AG08395 (cell line): ENCODE measurements around the gene ADNP.
"Not testable (repeated sequence)": the region's sequence is repeated elsewhere in the genome, so short reads cannot be mapped to it uniquely, and the experiment has no call there.

ENCODE experiments used
- DNase-seq: peaks from one replicate; pipeline ENCODE4 v3.0.0; 2012; ENCODE audit warnings: mixed read lengths, low spot score

ADNP gene

DNA sequence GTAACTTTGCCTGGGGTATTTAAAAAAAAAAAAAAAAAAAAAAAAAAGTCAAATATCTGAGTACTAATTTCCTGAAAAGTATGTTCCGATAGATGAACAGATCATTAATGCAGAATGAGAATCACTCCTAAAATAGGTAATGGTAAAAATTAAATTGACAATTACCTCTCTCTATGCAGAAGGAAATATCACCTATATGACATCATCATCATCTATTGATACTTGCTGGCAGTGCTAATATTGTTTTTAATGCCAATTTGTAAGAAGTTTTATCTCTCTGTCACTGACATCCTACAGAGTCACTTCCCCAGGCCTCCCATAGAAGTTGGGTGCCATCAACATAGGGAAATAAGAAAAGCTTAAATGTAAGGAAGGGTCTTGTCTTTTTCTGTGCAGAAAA, 29.9 kb downstream of the ADNP start:
- no peak for DNase-seq

GRCh38 chr20:50900261-50900660, 31.0 kb downstream of the ADNP start:
- DNase-seq, result no peak

GRCh38 chr20:50898475-50898874, 32.8 kb downstream of the ADNP start:
- DNase-seq, result no peak

DNA sequence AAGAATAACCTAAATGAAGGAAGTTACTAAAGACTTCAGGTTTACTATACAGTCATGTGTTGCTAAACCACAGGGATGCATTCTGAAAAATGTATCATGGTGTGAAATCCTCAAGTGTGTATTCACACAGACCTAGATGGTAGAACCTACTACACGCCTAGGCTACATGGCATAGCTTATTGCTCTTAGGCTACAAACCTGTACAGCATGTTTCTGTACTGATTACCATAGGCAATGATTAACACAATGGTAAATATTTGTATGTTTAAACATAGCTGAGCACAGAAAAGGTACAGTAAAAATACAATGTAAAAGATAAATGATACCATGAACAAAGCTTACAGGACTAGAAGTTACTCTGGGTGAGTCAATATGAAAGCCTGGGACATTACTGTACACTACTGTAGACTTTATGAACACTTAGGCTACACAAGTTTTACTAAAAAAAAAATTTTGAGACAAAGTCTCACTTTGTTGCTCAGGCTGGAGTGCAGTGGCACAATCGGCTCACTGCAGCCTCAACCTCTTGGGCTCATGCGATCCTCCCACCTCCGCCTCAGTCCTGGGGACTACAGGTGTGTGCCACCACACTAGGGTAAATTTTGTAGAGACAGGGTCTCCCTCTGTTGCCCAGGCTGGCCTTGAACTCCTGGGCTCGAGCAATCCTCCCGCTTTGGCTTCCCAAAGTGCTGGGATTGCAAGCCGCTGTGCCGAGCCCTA, 36.0 kb downstream of the ADNP start:
- no peak for DNase-seq

DNA sequence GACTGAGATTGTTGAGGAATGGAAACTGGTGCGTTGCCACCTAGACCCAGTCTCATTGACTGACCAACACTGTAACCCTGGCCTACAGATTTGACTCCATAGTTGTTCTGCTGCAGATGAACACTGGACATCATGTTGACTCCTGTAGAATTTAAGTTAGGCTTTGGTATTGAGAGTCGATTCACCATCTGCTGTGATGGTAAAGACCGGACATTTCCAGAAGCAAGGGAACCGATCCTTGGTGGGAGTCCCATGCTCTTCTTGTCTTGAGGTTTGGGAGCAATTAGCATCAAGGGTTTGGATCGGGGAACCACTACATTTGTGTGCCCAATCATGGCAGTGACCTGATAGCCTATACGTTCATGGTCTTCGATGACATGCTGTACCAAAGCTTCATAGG, 37.6 kb downstream of the ADNP start:
- DNase-seq, result no peak

DNA sequence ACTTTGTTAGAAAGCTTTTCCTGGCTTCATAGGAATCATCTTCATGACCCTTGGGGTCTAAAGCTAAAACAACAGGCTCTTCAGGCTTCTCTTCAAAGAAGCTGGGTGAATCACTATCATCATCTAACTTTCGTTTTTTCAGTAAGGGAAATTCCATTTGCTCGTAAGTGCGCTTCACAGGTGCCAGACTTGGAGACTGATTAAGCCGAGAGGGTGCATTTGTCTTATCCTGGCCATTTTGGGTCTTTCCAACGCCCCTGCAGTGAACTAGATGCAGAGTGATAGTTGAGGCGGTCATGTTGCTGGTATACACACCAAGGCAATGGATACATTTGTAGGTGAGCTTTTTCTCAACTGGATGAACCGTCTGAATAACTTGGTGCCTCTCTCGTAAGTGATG, 38.8 kb downstream of the ADNP start:
- no peak for DNase-seq

DNA sequence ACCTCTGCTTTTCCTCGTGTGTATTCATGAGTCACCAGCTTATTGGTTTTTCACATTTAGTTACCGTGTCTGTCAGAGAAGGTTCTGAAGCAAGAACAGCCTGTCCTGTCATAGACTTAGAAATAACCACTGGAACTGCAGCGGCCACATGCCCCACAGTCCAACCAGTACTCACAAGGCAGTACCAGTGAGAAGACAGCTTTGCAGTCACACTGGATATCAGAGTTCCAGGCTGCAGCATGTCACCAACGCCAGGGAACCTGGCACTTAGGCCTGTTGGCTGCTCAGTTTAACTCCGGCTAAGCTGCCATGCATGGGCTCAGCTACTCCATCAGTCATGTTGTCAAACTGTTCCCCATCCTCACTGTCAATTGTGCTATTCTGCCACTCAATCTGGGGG, 40.1 kb downstream of the ADNP start:
- no peak for DNase-seq

DNA sequence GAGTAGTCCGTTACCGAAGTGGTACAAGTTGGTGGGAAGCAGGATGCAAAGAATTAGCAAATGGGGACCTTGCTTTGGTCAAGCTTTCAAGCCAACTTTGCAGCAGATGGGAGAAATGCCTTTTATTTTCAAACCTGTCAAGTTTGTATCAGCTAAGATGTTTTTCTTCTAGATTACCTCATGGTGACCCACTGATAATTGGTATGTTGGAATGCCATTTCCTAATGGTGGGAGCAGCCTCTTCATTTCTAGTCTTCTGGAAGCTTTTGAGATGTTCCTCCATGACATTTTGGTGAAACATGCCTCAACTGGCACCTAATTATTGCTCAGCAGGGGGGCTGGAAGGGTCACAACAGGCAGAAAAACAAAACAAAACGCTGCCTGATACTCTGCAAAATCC, 43.7 kb downstream of the ADNP start:
- no peak for DNase-seq

GRCh38 chr20:50886184-50886790, 45.0 kb downstream of the ADNP start:
- DNase-seq, result no peak

GRCh38 chr20:50885781-50886180, 45.5 kb downstream of the ADNP start:
- no peak for DNase-seq

DNA sequence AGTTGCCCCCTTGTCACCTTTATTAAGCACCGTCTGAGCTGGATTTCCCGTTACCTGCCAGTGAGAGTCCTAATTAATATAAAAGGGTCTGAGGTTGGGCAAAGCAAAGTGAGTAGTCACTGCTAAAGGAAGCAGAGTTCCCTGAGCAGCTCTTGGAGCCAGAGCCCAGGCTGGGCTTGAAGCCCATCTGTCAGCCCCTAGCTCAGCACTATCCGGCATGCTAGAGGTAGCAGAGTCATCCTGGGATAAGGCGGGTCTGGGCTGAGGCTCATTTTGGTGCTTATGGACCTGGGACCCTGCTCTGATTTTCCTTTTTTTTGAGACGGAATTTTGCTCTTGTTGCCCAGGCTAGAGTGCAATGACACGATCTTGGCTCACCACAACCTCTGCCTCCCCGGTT, 46.2 kb downstream of the ADNP start:
- DNase-seq, result no peak

DNA sequence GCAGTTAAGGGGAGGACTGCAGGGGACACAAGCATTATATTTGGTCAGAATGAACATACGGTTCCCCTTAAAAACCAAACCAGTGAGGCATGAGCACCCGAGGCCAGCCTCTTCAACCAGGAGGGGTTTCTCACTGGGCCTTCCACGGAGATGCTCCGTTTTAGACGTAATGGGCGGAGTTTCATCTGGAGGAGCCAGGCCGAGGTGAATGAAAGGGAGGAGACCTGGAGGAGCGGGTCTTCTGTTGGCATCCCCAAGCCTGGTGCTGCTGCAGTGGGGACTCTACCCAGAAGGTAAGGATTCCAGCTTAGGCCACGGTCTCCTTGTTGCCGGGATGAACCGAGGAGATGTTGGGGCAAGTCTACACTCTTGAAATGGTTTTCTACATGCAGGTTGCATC, 47.4 kb downstream of the ADNP start:
- DNase-seq, result no peak

DNA sequence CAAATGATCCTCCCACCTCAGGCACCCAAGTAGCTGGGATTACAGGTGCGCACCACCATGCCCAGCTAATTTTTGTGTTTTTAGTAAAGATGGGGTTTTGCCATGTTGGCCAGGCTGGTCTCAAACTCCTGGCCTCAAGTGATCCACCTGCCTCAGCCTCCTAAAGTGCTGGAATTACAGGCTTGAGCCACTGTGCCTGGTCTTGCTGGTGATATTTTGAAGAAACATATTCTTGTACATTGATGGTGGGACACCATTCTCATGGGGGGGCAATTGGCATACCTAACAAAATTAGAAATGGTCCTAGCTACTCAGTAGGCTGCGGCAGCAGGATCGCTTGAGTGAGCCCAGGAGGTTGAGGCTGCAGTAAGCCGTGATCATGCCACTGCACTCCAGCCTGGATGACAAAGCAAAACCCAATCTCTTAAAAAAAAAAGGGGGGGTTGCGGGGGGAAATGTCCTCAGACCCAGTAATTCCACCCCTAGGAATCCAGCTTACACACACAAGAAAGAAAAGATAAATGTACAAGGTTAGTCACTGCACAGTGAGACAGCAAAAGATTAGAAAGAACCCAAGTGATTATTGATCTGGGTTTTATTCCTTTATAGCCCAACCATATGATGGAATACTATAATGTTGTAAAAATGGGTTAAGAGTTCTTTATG, 49.3 kb downstream of the ADNP start:
- DNase-seq, result not testable (repeated sequence)

GRCh38 chr20:50879649-50880550, 51.3 kb downstream of the ADNP start:
- DNase-seq, result no peak

DNA sequence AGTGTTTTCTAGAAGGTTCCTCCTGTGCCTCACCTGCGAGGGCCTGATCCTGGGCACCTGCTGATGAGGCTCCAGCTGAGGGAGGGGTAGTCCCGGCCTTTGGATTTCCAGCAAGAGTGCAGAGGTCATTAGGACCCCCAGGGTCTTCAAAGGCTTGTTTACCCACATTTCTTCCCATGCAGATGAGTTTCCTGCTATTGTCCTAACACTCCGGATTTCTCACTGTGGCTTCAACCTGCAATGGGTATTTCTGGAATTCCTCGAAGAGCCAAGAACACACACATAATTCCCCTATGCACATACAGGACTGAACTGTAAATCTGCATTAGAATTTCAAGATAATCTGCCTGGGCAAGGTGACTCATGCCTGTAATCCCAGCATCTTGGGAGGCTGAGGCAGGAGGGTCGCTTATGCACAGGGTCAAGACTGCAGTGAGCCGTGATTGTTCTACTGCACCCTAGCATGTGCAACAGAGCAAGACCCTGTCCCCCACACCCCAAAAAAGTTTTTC, 53.9 kb downstream of the ADNP start:
- DNase-seq, result no peak

- no peak for DNase-seq
Observed at GRCh38 chr20:50876816-50877215, 54.4 kb downstream of the ADNP start.

GRCh38 chr20:50876063-50876685, 55.1 kb downstream of the ADNP start:
- DNase-seq, result no peak

DNA sequence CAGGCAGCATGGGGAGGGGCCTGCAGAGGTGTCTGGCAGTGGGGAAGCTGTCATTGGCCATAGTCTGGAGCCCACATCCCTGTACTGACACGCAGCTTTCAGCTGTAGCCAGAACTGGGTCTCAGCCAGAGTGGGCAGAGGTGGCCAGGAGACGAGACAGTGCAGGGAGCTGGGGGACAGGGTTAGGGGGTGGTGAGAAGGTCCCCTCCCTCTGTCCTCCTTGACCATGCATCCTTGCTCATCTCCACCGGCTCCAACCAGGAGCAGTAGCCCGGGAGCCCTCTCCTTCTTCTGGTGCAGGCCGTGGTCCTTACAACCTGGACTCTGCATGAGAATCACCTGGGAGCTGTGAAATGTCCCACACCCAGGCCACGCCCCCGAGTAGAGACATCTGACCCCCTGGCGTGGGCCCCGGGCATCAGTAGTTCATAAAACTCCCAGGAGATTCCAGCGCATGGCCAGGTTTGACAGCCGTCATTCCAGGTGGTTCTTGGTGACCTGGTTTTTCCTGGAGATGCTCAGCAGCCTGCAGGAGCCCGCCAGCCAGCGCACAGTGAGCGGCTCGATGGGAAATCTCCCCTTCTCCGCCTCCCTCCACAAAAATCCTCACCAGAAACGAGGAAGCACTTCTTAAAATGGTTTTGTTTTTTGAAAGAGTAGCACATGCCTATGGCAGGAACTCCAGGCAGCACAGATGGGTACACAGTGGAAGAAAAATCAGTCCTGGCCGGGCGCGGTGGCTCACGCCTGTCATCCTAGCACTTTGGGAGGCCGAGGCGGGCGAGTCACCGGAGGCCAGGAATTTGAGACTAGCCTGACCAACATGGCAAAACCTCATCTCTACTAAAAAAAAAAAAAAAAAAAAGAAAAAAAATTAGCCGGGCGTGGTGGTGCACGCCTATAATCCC, 56.2 kb downstream of the ADNP start:
- no peak for DNase-seq

- no peak for DNase-seq
Observed at GRCh38 chr20:50874111-50874757, 57.0 kb downstream of the ADNP start.

- no peak for DNase-seq
Observed at GRCh38 chr20:50873585-50873984, 57.7 kb downstream of the ADNP start.
